ENCODE results near the gene TMEM214. TPM values are rescaled to one million over a fixed set of nuclear protein-coding genes. Genes with fewer than 3 reads are reported as not detected.

The TMEM214 gene
- polyA plus RNA-seq, 1 donor from 2014 or later, result 10.3 TPM

DNA sequence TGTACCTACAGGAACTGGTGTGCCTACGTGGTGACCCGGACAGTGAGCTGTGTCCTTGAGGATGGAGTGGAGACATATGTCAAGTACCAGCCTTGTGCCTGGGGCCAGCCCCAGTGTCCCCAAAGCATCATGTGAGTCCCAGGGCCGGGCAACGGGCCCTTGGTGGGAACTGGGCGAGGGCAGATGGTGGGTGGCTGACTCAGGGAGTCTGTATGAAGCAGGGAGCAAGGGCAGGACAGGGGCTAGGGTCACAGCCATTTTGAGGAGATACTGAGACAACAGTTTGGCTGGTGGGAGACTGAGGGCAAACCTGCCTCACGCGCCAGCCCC is 47.3 kb downstream of the TMEM214 start:
- no peak for TF ChIP-seq EP300 (conservative IDR thresholded peaks at IDR 0.05; ENCODE audit: poor library complexity, severe bottlenecking)
- TF ChIP-seq RAD21 (conservative IDR thresholded peaks at IDR 0.05), result no peak
- no peak for TF ChIP-seq SMC3 (conservative IDR thresholded peaks at IDR 0.05; ENCODE audit: poor library complexity)
- no peak for TF ChIP-seq POLR2AphosphoS5 (IDR thresholded peaks at IDR 0.05)
- TF ChIP-seq, protein P1, sequence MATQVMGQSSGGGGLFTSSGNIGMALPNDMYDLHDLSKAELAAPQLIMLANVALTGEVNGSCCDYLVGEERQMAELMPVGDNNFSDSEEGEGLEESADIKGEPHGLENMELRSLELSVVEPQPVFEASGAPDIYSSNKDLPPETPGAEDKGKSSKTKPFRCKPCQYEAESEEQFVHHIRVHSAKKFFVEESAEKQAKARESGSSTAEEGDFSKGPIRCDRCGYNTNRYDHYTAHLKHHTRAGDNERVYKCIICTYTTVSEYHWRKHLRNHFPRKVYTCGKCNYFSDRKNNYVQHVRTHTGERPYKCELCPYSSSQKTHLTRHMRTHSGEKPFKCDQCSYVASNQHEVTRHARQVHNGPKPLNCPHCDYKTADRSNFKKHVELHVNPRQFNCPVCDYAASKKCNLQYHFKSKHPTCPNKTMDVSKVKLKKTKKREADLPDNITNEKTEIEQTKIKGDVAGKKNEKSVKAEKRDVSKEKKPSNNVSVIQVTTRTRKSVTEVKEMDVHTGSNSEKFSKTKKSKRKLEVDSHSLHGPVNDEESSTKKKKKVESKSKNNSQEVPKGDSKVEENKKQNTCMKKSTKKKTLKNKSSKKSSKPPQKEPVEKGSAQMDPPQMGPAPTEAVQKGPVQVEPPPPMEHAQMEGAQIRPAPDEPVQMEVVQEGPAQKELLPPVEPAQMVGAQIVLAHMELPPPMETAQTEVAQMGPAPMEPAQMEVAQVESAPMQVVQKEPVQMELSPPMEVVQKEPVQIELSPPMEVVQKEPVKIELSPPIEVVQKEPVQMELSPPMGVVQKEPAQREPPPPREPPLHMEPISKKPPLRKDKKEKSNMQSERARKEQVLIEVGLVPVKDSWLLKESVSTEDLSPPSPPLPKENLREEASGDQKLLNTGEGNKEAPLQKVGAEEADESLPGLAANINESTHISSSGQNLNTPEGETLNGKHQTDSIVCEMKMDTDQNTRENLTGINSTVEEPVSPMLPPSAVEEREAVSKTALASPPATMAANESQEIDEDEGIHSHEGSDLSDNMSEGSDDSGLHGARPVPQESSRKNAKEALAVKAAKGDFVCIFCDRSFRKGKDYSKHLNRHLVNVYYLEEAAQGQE (IDR thresholded peaks at IDR 0.05; ENCODE audit: borderline replicate concordance), result no peak
- no peak for TF ChIP-seq EZH2 (IDR thresholded peaks at IDR 0.05; ENCODE audit: borderline replicate concordance, insufficient read depth, low read length, poor library complexity, severe bottlenecking)
- TF ChIP-seq TAF1 (IDR thresholded peaks at IDR 0.05; ENCODE audit: low read depth), result no peak
- TF ChIP-seq, protein P2, sequence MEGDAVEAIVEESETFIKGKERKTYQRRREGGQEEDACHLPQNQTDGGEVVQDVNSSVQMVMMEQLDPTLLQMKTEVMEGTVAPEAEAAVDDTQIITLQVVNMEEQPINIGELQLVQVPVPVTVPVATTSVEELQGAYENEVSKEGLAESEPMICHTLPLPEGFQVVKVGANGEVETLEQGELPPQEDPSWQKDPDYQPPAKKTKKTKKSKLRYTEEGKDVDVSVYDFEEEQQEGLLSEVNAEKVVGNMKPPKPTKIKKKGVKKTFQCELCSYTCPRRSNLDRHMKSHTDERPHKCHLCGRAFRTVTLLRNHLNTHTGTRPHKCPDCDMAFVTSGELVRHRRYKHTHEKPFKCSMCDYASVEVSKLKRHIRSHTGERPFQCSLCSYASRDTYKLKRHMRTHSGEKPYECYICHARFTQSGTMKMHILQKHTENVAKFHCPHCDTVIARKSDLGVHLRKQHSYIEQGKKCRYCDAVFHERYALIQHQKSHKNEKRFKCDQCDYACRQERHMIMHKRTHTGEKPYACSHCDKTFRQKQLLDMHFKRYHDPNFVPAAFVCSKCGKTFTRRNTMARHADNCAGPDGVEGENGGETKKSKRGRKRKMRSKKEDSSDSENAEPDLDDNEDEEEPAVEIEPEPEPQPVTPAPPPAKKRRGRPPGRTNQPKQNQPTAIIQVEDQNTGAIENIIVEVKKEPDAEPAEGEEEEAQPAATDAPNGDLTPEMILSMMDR (IDR thresholded peaks at IDR 0.05; ENCODE audit: poor library complexity, severe bottlenecking), result no peak
- TF ChIP-seq MXI1 (conservative IDR thresholded peaks at IDR 0.05; ENCODE audit: poor library complexity, severe bottlenecking), result no peak
- no peaks in the 10 kb centered on the region for H3K36me3 ChIP-seq (ENCODE audit: insufficient read depth, low read length)
- no peaks in the 10 kb centered on the region for H3K79me2 ChIP-seq (replicated peaks; ENCODE audit: insufficient read depth, low read length)
- no peak overlapping the region for H3K4me3 ChIP-seq (ENCODE audit: low read length)
- peaks cover 4% of the 10 kb centered on the region for H3K27me3 ChIP-seq (ENCODE audit: insufficient read depth, low read depth, low read length)
- H3F3A ChIP-seq (ENCODE audit: insufficient read depth, low read length, poor library complexity, severe bottlenecking), result no peaks in the 10 kb centered on the region
- H3K9me2 ChIP-seq (ENCODE audit: insufficient read depth, low read length), result no peaks in the 10 kb centered on the region
- no peak overlapping the region for H3K4me2 ChIP-seq (ENCODE audit: low read length)
- no peak overlapping the region for H3K9ac ChIP-seq (ENCODE audit: low read length)
- H2AFZ ChIP-seq (ENCODE audit: low read depth, low read length), result no peak overlapping the region
- no peaks in the 10 kb centered on the region for H3K9me3 ChIP-seq (ENCODE audit: low read length)
- no peaks in the 10 kb centered on the region for H4K20me1 ChIP-seq (ENCODE audit: insufficient read depth)
- no peak overlapping the region for H3K27ac ChIP-seq (ENCODE audit: low read length)

DNA sequence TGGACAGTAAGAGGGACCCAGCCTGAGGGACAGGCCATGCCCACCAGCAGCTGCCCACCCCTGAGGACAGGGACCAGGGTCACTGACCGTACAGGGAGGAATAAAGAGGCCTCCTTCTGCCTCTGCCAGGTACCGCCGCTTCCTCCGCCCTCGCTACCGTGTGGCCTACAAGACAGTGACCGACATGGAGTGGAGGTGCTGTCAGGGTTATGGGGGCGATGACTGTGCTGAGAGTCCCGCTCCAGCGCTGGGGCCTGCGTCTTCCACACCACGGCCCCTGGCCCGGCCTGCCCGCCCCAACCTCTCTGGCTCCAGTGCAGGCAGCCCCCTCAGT is 47.8 kb downstream of the TMEM214 start:
- peak overlapping the region; percentile 63 for H3K27ac ChIP-seq (ENCODE audit: low read length)
- H3K36me3 ChIP-seq (ENCODE audit: insufficient read depth, low read length), result no peaks in the 10 kb centered on the region
- no peak overlapping the region for H3K4me3 ChIP-seq (ENCODE audit: low read length)
- no peak overlapping the region for H2AFZ ChIP-seq (ENCODE audit: low read depth, low read length)
- H3F3A ChIP-seq (ENCODE audit: insufficient read depth, low read length, poor library complexity, severe bottlenecking), result no peaks in the 10 kb centered on the region
- H3K9me3 ChIP-seq (ENCODE audit: low read length), result no peaks in the 10 kb centered on the region
- H3K27me3 ChIP-seq (ENCODE audit: insufficient read depth, low read depth, low read length), result peaks cover 8% of the 10 kb centered on the region
- H4K20me1 ChIP-seq (ENCODE audit: insufficient read depth), result no peaks in the 10 kb centered on the region
- no peak for TF ChIP-seq POLR2AphosphoS5 (IDR thresholded peaks at IDR 0.05)
- no peak for TF ChIP-seq TAF1 (IDR thresholded peaks at IDR 0.05; ENCODE audit: low read depth)
- no peak for TF ChIP-seq RAD21 (conservative IDR thresholded peaks at IDR 0.05)
- TF ChIP-seq EP300 (conservative IDR thresholded peaks at IDR 0.05; ENCODE audit: poor library complexity, severe bottlenecking), result no peak
- TF ChIP-seq, protein P2 (IDR thresholded peaks at IDR 0.05; ENCODE audit: poor library complexity, severe bottlenecking), result no peak
- TF ChIP-seq, protein P1 (IDR thresholded peaks at IDR 0.05; ENCODE audit: borderline replicate concordance), result no peak
- TF ChIP-seq EZH2 (IDR thresholded peaks at IDR 0.05; ENCODE audit: borderline replicate concordance, insufficient read depth, low read length, poor library complexity, severe bottlenecking), result no peak
- no peak for TF ChIP-seq SMC3 (conservative IDR thresholded peaks at IDR 0.05; ENCODE audit: poor library complexity)
- TF ChIP-seq MXI1 (conservative IDR thresholded peaks at IDR 0.05; ENCODE audit: poor library complexity, severe bottlenecking), result no peak
- H3K79me2 ChIP-seq (replicated peaks; ENCODE audit: insufficient read depth, low read length), result no peaks in the 10 kb centered on the region
- H3K4me2 ChIP-seq (ENCODE audit: low read length), result no peak overlapping the region
- H3K9ac ChIP-seq (ENCODE audit: low read length), result peak overlapping the region; percentile 47
- H3K9me2 ChIP-seq (ENCODE audit: insufficient read depth, low read length), result no peaks in the 10 kb centered on the region
